ENCODE measurements around the gene POFUT2.

DNA sequence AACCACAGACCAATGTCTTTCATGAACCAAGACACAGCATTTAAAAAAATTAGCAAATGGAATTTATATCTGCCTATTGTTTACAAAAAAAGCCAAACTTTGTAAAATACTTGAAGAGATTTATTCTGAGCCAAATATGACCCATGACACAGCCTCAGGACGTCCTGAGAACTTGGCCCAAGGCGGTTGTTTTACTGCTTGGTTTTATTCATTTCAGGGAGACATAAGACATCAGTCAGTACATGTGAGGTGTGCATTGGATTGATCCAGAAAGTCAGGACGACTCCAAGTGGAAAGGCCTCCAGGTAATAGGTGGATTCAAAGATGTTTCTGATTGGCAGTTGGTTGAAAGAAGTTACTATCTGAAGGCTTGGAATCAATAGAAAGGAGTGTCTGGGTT is 1.4 kb upstream of the POFUT2 start:
- TF ChIP-seq CTCF (IDR thresholded peaks at IDR 0.05): no peak
- TF ChIP-seq POLR2A (IDR thresholded peaks at IDR 0.05): no peak

All from adrenal gland (tissue), 5 donors.